Transverse colon (tissue), 4 donors: Measurements from ENCODE around the gene ITGB5. TPM values are rescaled to one million over a fixed set of nuclear protein-coding genes. Genes with fewer than 3 reads are reported as not detected.
A peak's percentile ranks its signal among the peaks of the same experiment; 100 is the strongest.
"Not testable (repeated sequence)": the region's sequence is repeated elsewhere in the genome, so short reads cannot be mapped to it uniquely, and the experiment has no call there.

Experiments
- DNase-seq: peaks from one replicate; pipeline ENCODE4 v3.0.0-alpha.2; 2019
- H3K27ac ChIP-seq, 4 donors: fragments of 200-600 bp; sonication (generic); 2 replicates each; pipeline ENCODE4 v1.5.1; 2016 to 2018; ENCODE audit warnings: inconsistent platforms in 4 of 4
- H3K27me3 ChIP-seq: fragments of 200-600 bp; sonication (generic); 2 replicates; pipeline ENCODE4 v1.5.1; 2017; ENCODE audit warnings: inconsistent platforms
- H3K36me3 ChIP-seq, 4 donors: fragments of 200-600 bp; sonication (generic); 2 replicates each; pipeline ENCODE4 v1.5.1; 2017 to 2019; ENCODE audit warnings: inconsistent platforms in 4 of 4
- H3K4me1 ChIP-seq, 4 donors: fragments of 200-600 bp; sonication (generic); 2 replicates each; pipeline ENCODE4 v1.5.1; 2017 to 2020; ENCODE audit warnings: inconsistent platforms in 4 of 4
- H3K4me3 ChIP-seq, 4 donors: fragments of 200-600 bp; sonication (generic); 1 replicate in 1 of 4; 2 replicates in 3 of 4; pipeline versions ENCODE4 v1.5.1 to v1.6.1; 2017 to 2019; ENCODE audit warnings: inconsistent platforms in 4 of 4
- H3K9me3 ChIP-seq, 2 donors: fragments of 200-600 bp; sonication (generic); 2 replicates each; pipeline ENCODE4 v1.5.1; 2017 to 2019; ENCODE audit warnings: inconsistent platforms in 2 of 2
- EP300 ChIP-seq: sonication (generic); formaldehyde crosslinking; IDR thresholded peaks from one replicate; pipeline ENCODE4 v1.6.1; 2017; ENCODE audit warnings: antibody characterized with exemption, low read depth
- POLR2A ChIP-seq: fragments of 450-650 bp; IDR thresholded peaks from one replicate; pipeline ENCODE4 v1.6.1; 2016; ENCODE audit warnings: antibody characterized with exemption, mild to moderate bottlenecking, moderate library complexity
- POLR2AphosphoS5 ChIP-seq, 3 donors: sonication (generic); formaldehyde crosslinking; IDR thresholded peaks; one replicate each; pipeline ENCODE4 v1.6.1; 2016; ENCODE audit warnings: antibody characterized with exemption in 3 of 3
- WGBS, 2 donors: methylation state at CpG; one replicate each; pipeline ENCODE4 v1.1.5; 2018; ENCODE audit warnings: low coverage in 1 of 2; 5-methylcytosine and 5-hydroxymethylcytosine counted together
- in situ Hi-C, 4 donors: fragments of 200-750 bp; cut with MboI; loops; one replicate each; pipeline versions ENCODE4 v1.15.0 to v1.15.1; 2017; ENCODE audit warnings: low sequenced_read_pairs in 3 of 4, low pct_ligation_motif_present in 1 of 4, low pct_unique_long_range_greater_than_20kb in 1 of 4
- intact Hi-C: fragments of 100-400 bp; cut with DNase I; formaldehyde crosslinking; loops from one replicate; pipeline ENCODE4 v1.15.1; 2023; ENCODE audit warnings: low total_unique reads
- total RNA-seq, 4 donors: library from RNA; depleted of rRNA; stranded (reverse); fragments of >200 nt; gene quantifications; one replicate each; pipeline ENCODE4 v1.1.0, GENCODE V29; 2016
- TF ChIP-seq, protein P1 (sequence below), 5 experiments: fragments of 200-600 bp in 3 of 5; fragments of 450-650 bp in 2 of 5; sonication (generic) in 3 of 5; IDR thresholded peaks; 1 replicate in 2 of 5; 2 replicates in 3 of 5; pipeline ENCODE4 v1.5.1; 2016 to 2017; ENCODE audit warnings: antibody characterized with exemption in 5 of 5, inconsistent platforms in 3 of 5, mild to moderate bottlenecking in 2 of 5, moderate library complexity in 1 of 5

ITGB5 gene
- total RNA-seq, 4 donors from 2014 or later: 62.8 to 572 (median 105) TPM

DNA sequence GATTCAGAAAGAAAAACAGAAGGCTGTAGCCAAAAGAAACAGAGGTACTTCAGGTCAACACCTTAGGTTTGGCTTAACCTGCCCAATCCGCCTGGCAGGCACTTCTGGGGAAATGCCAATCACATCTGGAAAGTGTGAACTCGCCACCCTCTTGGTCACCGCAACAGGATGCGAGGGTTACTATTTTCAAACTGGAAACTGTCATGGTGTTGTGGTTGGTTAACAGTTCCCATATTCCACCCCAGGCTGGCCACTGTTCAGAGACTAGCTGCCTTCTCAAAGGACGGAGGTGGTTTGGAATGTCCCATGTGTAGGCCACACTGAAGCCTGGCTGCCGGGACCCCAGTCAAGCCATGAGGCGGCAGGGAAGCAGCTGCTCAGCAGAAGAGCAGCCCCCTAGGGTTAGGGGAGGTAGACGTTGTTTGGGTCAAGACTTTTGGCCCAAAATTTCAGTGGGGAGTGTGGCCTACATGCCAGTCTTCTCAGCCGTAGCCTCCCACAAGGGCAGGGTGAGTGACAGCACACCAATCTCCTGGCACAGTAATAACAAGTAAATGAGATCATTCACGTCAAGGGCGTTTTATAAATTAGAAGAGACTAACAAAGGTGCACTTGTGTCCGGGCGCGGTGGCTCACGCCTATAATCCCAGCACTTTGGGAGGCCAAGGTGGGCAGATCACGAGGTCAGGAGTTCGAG lies 102.3 kb downstream of the ITGB5 start:
- TF ChIP-seq POLR2A (no peak), POLR2AphosphoS5 (IDR thresholded peaks at IDR 0.05) (no peak)
- TF ChIP-seq, protein P1, sequence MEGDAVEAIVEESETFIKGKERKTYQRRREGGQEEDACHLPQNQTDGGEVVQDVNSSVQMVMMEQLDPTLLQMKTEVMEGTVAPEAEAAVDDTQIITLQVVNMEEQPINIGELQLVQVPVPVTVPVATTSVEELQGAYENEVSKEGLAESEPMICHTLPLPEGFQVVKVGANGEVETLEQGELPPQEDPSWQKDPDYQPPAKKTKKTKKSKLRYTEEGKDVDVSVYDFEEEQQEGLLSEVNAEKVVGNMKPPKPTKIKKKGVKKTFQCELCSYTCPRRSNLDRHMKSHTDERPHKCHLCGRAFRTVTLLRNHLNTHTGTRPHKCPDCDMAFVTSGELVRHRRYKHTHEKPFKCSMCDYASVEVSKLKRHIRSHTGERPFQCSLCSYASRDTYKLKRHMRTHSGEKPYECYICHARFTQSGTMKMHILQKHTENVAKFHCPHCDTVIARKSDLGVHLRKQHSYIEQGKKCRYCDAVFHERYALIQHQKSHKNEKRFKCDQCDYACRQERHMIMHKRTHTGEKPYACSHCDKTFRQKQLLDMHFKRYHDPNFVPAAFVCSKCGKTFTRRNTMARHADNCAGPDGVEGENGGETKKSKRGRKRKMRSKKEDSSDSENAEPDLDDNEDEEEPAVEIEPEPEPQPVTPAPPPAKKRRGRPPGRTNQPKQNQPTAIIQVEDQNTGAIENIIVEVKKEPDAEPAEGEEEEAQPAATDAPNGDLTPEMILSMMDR (IDR thresholded peaks at IDR 0.05): no peak
- Histone ChIP-seq H3K4me3 (no peak overlapping the region), H3K27ac (no peak overlapping the region), H3K9me3 (no peaks in the 10 kb centered on the region), H3K36me3 (no peaks in the 10 kb centered on the region), H3K27me3 (no peaks in the 10 kb centered on the region), H3K4me1 (peaks cover 27 to 53% (median 32%) of the 10 kb centered on the region in 4 donors)
- in situ Hi-C loops (no loop called here), intact Hi-C loops (no loop called here)
- 81 to 88% methylated on average over 3 to 17 of the region's 17 CpGs for WGBS, 2 donors
- no peak for DNase-seq

DNA sequence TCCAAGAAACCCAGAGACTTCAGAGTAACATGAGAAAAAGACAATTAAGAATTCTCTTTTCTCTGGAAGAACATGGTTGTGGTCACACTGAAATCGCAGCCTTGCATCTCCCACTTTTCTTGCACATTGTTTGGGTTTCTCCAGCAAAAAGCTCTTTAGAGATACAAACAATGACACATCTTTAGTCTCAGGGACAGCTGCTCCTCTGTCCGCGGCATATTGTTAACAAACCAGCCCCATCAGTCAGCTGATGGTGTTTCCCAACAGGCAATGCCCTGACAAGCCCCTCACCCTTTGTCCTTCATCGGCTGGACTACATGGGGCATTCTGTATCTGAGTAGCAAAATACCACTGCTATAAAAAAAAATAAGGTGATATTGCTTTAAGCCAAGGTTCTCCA lies 103.5 kb downstream of the ITGB5 start:
- in situ Hi-C loops: no loop called here
- no peak for DNase-seq
- Histone ChIP-seq H3K9me3 (no peaks in the 10 kb centered on the region), H3K36me3 (no peaks in the 10 kb centered on the region), H3K4me1 (peaks cover 32 to 62% (median 39%) of the 10 kb centered on the region in 4 donors), H3K4me3 (no peak overlapping the region), H3K27ac (no peak overlapping the region), H3K27me3 (no peaks in the 10 kb centered on the region)
- TF ChIP-seq, protein P1 (IDR thresholded peaks at IDR 0.05): no peak
- no peak for TF ChIP-seq POLR2A
- no peak for TF ChIP-seq POLR2AphosphoS5 (IDR thresholded peaks at IDR 0.05)
- TF ChIP-seq EP300: no peak
- WGBS, 2 donors: 80 to 89% methylated on average over 4 of the region's 4 CpGs
- intact Hi-C loops: no loop called here

DNA sequence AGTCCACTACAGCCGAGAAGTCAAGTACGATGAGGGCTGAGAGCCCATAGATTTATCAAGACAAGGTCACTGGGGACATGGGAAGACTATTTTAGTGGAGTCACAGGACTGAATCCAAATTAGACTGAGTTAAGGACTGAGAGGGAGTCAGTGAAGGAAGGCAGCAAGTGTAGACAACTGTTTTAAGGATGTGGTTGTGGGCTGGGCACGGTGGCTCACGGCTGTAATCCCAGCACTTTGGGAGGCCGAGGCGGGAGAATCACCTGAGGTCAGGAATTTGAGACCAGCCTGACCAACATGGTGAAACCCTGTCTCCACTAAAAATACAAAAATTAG lies 104.8 kb downstream of the ITGB5 start:
- H3K9me3 ChIP-seq, DNase-seq, intact Hi-C loops, H3K4me3 ChIP-seq, in situ Hi-C loops, H3K27me3 ChIP-seq, H3K36me3 ChIP-seq: not testable (repeated sequence)
- Histone ChIP-seq H3K27ac (peak overlapping the region in 1 of 4 donors; percentile 88), H3K4me1 (peaks cover 26 to 57% (median 34%) of the 10 kb centered on the region in 4 donors)
- WGBS, 2 donors: 81 to 85% methylated on average over 4 to 6 of the region's 6 CpGs

DNA sequence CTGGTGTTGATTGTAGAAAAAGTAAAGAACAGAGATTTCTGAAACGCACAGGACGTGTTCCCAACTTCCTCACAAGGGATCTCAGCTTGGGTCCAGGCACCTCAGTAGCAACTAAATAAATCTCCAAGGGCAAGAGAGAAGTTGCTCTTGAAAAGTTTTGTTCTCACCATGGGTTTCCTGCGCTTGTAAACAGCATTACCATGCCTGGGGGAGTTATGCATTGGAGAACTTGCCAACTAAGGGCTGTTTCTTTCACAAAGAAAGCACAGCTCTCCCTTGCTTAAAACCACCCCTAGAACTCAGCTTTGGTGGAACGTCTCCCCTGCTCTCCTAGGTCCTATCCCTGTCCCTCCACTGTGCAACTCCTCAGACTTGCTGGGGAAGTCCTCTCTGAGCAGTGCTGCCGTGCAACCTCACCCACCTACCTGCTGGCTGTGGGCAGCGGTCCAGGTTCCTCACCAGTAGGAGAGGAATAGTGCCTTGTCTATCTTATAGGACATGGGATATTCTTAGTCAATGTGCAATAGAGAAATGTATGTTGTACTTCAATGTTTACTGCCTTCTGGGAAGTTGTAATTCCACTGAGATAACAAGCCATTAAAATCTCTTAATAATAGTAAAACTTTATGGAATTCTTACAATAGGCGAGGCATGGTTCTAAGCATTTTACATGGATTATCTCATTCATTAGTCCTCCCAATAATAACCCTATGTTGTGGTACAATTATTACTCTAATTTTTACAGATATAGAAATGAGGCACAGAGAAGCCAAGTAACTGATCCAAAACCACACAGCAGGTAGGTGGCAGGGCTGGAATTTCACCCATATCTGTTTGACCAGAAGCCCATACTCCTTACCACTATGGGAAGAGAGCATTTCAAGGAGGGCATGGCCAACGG lies 105.4 kb downstream of the ITGB5 start:
- Histone ChIP-seq H3K36me3 (no peaks in the 10 kb centered on the region), H3K27ac (peak overlapping the region; percentile 65 to 90 (median 87)), H3K9me3 (no peaks in the 10 kb centered on the region), H3K27me3 (no peaks in the 10 kb centered on the region), H3K4me3 (no peak overlapping the region), H3K4me1 (peaks cover 20 to 53% (median 28%) of the 10 kb centered on the region in 4 donors)
- DNase-seq: peak; percentile 40
- 53 to 56% methylated on average over 6 to 8 of the region's 8 CpGs for WGBS, 2 donors
- TF ChIP-seq POLR2A (no peak), EP300 (no peak), POLR2AphosphoS5 (IDR thresholded peaks at IDR 0.05) (no peak)
- TF ChIP-seq, protein P1 (IDR thresholded peaks at IDR 0.05): no peak
- intact Hi-C loops (no loop called here), in situ Hi-C loops (no loop called here)
